GM23338 (cell line): ENCODE data around the gene PDIA6. TPM values are rescaled to one million over a fixed set of nuclear protein-coding genes. Genes with fewer than 3 reads are reported as not detected.

Source experiments
- ATAC-seq: fragments of 200-7000 bp; cut with Tn5 transposase; 3 replicates; pipeline ENCODE4 v1.9.1; 2020
- DNase-seq: peaks from one replicate; pipeline ENCODE4 v3.0.0-alpha.2; 2015; ENCODE audit warnings: low spot score
- H2AFZ ChIP-seq: fragments of 200-600 bp; sonication (generic); 2 replicates; pipeline ENCODE4 v1.8.0; 2016; ENCODE audit warnings: antibody characterized with exemption, mild to moderate bottlenecking, moderate library complexity
- H3F3A ChIP-seq: fragments of 200-600 bp; sonication (generic); replicated peaks from 2 replicates; pipeline ENCODE4 v1.8.0; 2017; ENCODE audit warnings: antibody characterized with exemption, mixed run types, low read depth
- H3K27ac ChIP-seq: fragments of 200-600 bp; sonication (generic); 2 replicates; pipeline ENCODE4 v1.6.1; 2016; ENCODE audit warnings: low read depth
- H3K27me3 ChIP-seq: fragments of 200-600 bp; sonication (generic); 2 replicates; pipeline ENCODE4 v1.8.0; 2016; ENCODE audit warnings: mild to moderate bottlenecking, mixed run types, moderate library complexity; ENCODE audit not compliant: insufficient read depth
- H3K36me3 ChIP-seq: fragments of 200-600 bp; sonication (generic); 2 replicates; pipeline ENCODE4 v1.8.0; 2016; ENCODE audit warnings: mild to moderate bottlenecking; ENCODE audit not compliant: insufficient read depth
- H3K4me1 ChIP-seq: fragments of 200-600 bp; sonication (generic); 2 replicates; pipeline ENCODE4 v1.8.0; 2016; ENCODE audit warnings: mild to moderate bottlenecking, moderate library complexity; ENCODE audit not compliant: insufficient read depth
- H3K4me2 ChIP-seq: fragments of 200-600 bp; sonication (generic); 2 replicates; pipeline ENCODE4 v1.7.1; 2017; ENCODE audit warnings: mixed run types
- H3K4me3 ChIP-seq: fragments of 200-600 bp; sonication (generic); 2 replicates; pipeline ENCODE4 v1.6.1; 2016; ENCODE audit warnings: mixed run types
- H3K79me2 ChIP-seq: fragments of 200-600 bp; sonication (generic); replicated peaks from 2 replicates; pipeline ENCODE4 v1.8.0; 2017; ENCODE audit warnings: mild to moderate bottlenecking; ENCODE audit not compliant: insufficient read depth
- H3K9me2 ChIP-seq: fragments of 200-600 bp; sonication (generic); 2 replicates; pipeline ENCODE4 v1.8.0; 2017; ENCODE audit not compliant: insufficient read depth
- H4K20me1 ChIP-seq: fragments of 200-600 bp; sonication (generic); replicated peaks from 2 replicates; pipeline ENCODE4 v1.8.0; 2017; ENCODE audit warnings: mild to moderate bottlenecking; ENCODE audit not compliant: insufficient read depth
- H3K27ac Mint-ChIP-seq: 2 replicates; pipeline ENCODE4 v1.8.0; 2020; ENCODE audit warnings: inconsistent platforms, mild to moderate bottlenecking, moderate library complexity, mixed read lengths
- H3K27me3 Mint-ChIP-seq: 3 replicates; pipeline ENCODE4 v1.8.0; 2022; ENCODE audit warnings: low read depth, mild to moderate bottlenecking, moderate library complexity, mixed read lengths, inconsistent platforms; ENCODE audit not compliant: insufficient read depth, poor library complexity
- H3K36me3 Mint-ChIP-seq: 3 replicates; pipeline ENCODE4 v1.8.0; 2021; ENCODE audit warnings: low read depth, mild to moderate bottlenecking, inconsistent platforms, moderate library complexity, mixed read lengths
- H3K4me1 Mint-ChIP-seq: 3 replicates; pipeline ENCODE4 v1.8.0; 2020; ENCODE audit warnings: mild to moderate bottlenecking, inconsistent platforms, mixed read lengths
- H3K4me3 Mint-ChIP-seq: 3 replicates; pipeline ENCODE4 v1.8.0; 2021; ENCODE audit warnings: moderate library complexity, mild to moderate bottlenecking, inconsistent platforms, mixed read lengths
- H3K9me3 Mint-ChIP-seq: 3 replicates; pipeline ENCODE4 v1.8.0; 2020; ENCODE audit warnings: moderate library complexity, mild to moderate bottlenecking, inconsistent platforms, mixed read lengths
- EZH2 ChIP-seq: fragments of 200-600 bp; sonication (generic); IDR thresholded peaks from one replicate; pipeline ENCODE4 v1.8.0; 2017; ENCODE audit warnings: antibody characterized with exemption, mild to moderate bottlenecking, low read depth; ENCODE audit not compliant: unreplicated experiment
- EZH2phosphoT487 ChIP-seq: fragments of 200-600 bp; sonication (generic); IDR thresholded peaks from one replicate; pipeline ENCODE4 v1.8.1; 2018; ENCODE audit warnings: antibody characterized with exemption; ENCODE audit not compliant: unreplicated experiment
- JUNB ChIP-seq: IDR thresholded peaks from one replicate; pipeline ENCODE4 v1.6.1; 2016; ENCODE audit warnings: antibody characterized with exemption; ENCODE audit not compliant: unreplicated experiment
- NANOG ChIP-seq: IDR thresholded peaks from 2 replicates; pipeline ENCODE4 v1.6.1; 2016; ENCODE audit warnings: antibody characterized with exemption, borderline replicate concordance
- POLR2AphosphoS5 ChIP-seq: IDR thresholded peaks from 2 replicates; pipeline ENCODE4 v1.6.1; 2016; ENCODE audit warnings: antibody characterized with exemption, low read depth
- STAT1 ChIP-seq: IDR thresholded peaks from one replicate; pipeline ENCODE4 v1.6.1; 2016; ENCODE audit warnings: antibody characterized with exemption; ENCODE audit not compliant: unreplicated experiment
- ZNF114 ChIP-seq: fragments of 250-450 bp; sonication (Bioruptor Pico); IDR thresholded peaks from 2 replicates; pipeline ENCODE4 v1.5.0; 2020; ENCODE audit warnings: mild to moderate bottlenecking, moderate library complexity
- ZNF331 ChIP-seq: fragments of 250-450 bp; sonication (Bioruptor Pico); IDR thresholded peaks from 2 replicates; pipeline ENCODE4 v1.5.0; 2020; ENCODE audit warnings: low read depth, mild to moderate bottlenecking, moderate library complexity
- polyA plus RNA-seq: library from polyadenylated mRNA; unstranded; fragments of >200 nt; fragmentation: Nextera tagmentation; extraction: Ambion mirVana; gene quantifications from 2 replicates; pipeline ENCODE4 v1.2.1, GENCODE V29; 2016
- total RNA-seq: library from RNA; depleted of rRNA; stranded (reverse); fragments of >200 nt; shearing (Covaris generic); gene quantifications from 2 replicates; pipeline ENCODE4 v1.2.3, GENCODE V29; 2014
- TF ChIP-seq, protein P1 (sequence below): IDR thresholded peaks from one replicate; pipeline ENCODE4 v1.6.1; 2018; ENCODE audit warnings: antibody characterized with exemption; ENCODE audit not compliant: unreplicated experiment
- TF ChIP-seq, protein P2 (sequence below): IDR thresholded peaks from 2 replicates; pipeline ENCODE4 v1.6.1; 2016; ENCODE audit warnings: antibody characterized with exemption

Gene PDIA6
- total and polyA plus RNA-seq, 2 experiments from 2014 or later = 331 to 382 TPM

DNA sequence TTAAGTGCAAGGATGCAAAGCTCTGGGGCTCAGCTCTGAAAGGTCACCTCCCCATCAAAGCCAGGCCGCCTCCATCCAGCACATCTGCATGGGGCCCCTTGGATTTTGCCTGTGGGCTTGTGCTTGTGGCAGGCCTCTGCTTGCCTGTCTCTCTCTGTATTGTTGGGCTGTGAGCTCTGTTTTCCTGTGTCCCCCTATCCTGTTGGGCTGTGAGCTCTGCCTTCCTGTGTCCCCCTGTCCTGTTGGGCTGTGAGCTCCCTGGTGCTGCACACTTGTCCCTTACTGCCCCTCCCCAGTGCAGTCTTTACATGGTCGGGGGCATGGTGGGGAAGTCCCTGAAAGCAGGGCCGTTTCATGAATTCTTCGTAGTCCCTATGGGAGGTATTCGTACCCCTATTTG, 49.2 kb upstream of the PDIA6 start:
- Mint-ChIP-seq H3K27ac (no peak overlapping the region), H3K27me3 (peaks cover 5% of the 10 kb centered on the region), H3K4me3 (no peak overlapping the region), H3K4me1 (peaks cover 12% of the 10 kb centered on the region; the same call in 2 of the 3 replicates), H3K9me3 (no peaks in the 10 kb centered on the region), H3K36me3 (no peaks in the 10 kb centered on the region)
- H3K27ac ChIP-seq = no peak overlapping the region
- no peaks in the 10 kb centered on the region for H4K20me1 ChIP-seq
- no peak overlapping the region for H3K4me2 ChIP-seq
- no peaks in the 10 kb centered on the region for H3K4me1 ChIP-seq
- H3K27me3 ChIP-seq = no peaks in the 10 kb centered on the region
- H3K79me2 ChIP-seq = no peaks in the 10 kb centered on the region
- H2AFZ ChIP-seq = no peak overlapping the region
- H3K9me2 ChIP-seq = no peaks in the 10 kb centered on the region
- ATAC-seq (no peak), DNase-seq (no peak)
- H3F3A ChIP-seq = no peaks in the 10 kb centered on the region
- H3K36me3 ChIP-seq = no peaks in the 10 kb centered on the region
- no peak overlapping the region for H3K4me3 ChIP-seq
- TF ChIP-seq STAT1 = no peak
- no peak for TF ChIP-seq EZH2phosphoT487
- TF ChIP-seq JUNB = no peak
- no peak for TF ChIP-seq POLR2AphosphoS5
- TF ChIP-seq ZNF114 (CRISPR knock-in tag) = no peak
- TF ChIP-seq, protein P1, sequence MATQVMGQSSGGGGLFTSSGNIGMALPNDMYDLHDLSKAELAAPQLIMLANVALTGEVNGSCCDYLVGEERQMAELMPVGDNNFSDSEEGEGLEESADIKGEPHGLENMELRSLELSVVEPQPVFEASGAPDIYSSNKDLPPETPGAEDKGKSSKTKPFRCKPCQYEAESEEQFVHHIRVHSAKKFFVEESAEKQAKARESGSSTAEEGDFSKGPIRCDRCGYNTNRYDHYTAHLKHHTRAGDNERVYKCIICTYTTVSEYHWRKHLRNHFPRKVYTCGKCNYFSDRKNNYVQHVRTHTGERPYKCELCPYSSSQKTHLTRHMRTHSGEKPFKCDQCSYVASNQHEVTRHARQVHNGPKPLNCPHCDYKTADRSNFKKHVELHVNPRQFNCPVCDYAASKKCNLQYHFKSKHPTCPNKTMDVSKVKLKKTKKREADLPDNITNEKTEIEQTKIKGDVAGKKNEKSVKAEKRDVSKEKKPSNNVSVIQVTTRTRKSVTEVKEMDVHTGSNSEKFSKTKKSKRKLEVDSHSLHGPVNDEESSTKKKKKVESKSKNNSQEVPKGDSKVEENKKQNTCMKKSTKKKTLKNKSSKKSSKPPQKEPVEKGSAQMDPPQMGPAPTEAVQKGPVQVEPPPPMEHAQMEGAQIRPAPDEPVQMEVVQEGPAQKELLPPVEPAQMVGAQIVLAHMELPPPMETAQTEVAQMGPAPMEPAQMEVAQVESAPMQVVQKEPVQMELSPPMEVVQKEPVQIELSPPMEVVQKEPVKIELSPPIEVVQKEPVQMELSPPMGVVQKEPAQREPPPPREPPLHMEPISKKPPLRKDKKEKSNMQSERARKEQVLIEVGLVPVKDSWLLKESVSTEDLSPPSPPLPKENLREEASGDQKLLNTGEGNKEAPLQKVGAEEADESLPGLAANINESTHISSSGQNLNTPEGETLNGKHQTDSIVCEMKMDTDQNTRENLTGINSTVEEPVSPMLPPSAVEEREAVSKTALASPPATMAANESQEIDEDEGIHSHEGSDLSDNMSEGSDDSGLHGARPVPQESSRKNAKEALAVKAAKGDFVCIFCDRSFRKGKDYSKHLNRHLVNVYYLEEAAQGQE = no peak
- TF ChIP-seq NANOG = no peak
- no peak for TF ChIP-seq ZNF331

DNA sequence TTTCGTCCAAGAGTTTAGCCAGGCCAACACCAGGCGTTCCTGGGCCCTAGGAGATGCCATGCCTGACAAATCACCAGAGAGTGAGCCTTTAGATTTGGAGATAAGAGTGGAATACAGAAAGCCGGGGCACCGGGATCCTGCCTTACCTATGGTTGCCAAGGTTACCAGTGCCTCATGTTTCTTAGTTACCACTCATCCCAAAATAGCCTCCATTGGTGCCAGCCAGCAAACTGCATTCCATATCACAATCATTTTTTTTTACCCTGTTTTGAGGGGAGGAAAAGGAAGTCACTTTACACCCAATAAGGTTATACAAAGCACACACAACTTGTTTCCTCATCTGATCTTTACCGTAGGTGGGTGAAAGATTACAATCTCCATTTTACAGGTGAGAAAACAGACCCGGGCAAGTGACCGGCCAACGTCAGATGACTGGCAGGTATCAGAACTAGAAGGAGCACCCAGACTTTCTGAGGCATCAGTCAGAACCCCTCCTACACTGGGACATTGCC, 48.3 kb upstream of the PDIA6 start:
- H2AFZ ChIP-seq = no peak overlapping the region
- no peaks in the 10 kb centered on the region for H3F3A ChIP-seq
- no peaks in the 10 kb centered on the region for H3K36me3 ChIP-seq
- Mint-ChIP-seq H3K27ac (no peak overlapping the region), H3K4me1 (peaks cover 14% of the 10 kb centered on the region; the same call in 2 of the 3 replicates), H3K27me3 (peaks cover 5% of the 10 kb centered on the region), H3K9me3 (no peaks in the 10 kb centered on the region), H3K36me3 (no peaks in the 10 kb centered on the region), H3K4me3 (no peak overlapping the region)
- no peak for ATAC-seq
- H3K4me3 ChIP-seq = no peak overlapping the region
- no peaks in the 10 kb centered on the region for H3K4me1 ChIP-seq
- no peaks in the 10 kb centered on the region for H4K20me1 ChIP-seq
- H3K27me3 ChIP-seq = no peaks in the 10 kb centered on the region
- no peaks in the 10 kb centered on the region for H3K9me2 ChIP-seq
- no peak overlapping the region for H3K27ac ChIP-seq
- no peak for DNase-seq
- no peaks in the 10 kb centered on the region for H3K79me2 ChIP-seq
- no peak for TF ChIP-seq NANOG
- no peak for TF ChIP-seq STAT1
- no peak for TF ChIP-seq ZNF331
- TF ChIP-seq ZNF114 (CRISPR knock-in tag) = no peak
- no peak for TF ChIP-seq POLR2AphosphoS5
- TF ChIP-seq, protein P2, sequence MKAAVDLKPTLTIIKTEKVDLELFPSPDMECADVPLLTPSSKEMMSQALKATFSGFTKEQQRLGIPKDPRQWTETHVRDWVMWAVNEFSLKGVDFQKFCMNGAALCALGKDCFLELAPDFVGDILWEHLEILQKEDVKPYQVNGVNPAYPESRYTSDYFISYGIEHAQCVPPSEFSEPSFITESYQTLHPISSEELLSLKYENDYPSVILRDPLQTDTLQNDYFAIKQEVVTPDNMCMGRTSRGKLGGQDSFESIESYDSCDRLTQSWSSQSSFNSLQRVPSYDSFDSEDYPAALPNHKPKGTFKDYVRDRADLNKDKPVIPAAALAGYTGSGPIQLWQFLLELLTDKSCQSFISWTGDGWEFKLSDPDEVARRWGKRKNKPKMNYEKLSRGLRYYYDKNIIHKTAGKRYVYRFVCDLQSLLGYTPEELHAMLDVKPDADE = no peak
- TF ChIP-seq, protein P1 = no peak
- no peak for TF ChIP-seq JUNB
- TF ChIP-seq EZH2 = no peak
- no peak overlapping the region for H3K4me2 ChIP-seq
